ENCODE results near the gene CYB5R4. TPM values are rescaled to one million over a fixed set of nuclear protein-coding genes. Genes with fewer than 3 reads are reported as not detected.
"Not testable (repeated sequence)": the region's sequence is repeated elsewhere in the genome, so short reads cannot be mapped to it uniquely, and the experiment has no call there.

Gene CYB5R4
- total RNA-seq, 2 donors from 2014 or later = 25.8 to 42.1 TPM

GRCh38 chr6:83946201-83946833 lies 86.8 kb downstream of the CYB5R4 start:
- not testable (repeated sequence) for ATAC-seq; H3K27ac Mint-ChIP-seq; DNase-seq (ENCODE audit: low spot score in 2 of 2)
- peaks cover 39 to 53% of the 10 kb centered on the region in 2 donors for H3K36me3 Mint-ChIP-seq
- peaks cover 26 to 32% of the 10 kb centered on the region in 2 donors for H3K9me3 Mint-ChIP-seq

GRCh38 chr6:83947983-83948382 lies 88.5 kb downstream of the CYB5R4 start:
- Mint-ChIP-seq H3K36me3 (peaks cover 38 to 41% of the 10 kb centered on the region in 2 donors), H3K9me3 (peaks cover 26 to 32% of the 10 kb centered on the region in 2 donors)
- not testable (repeated sequence) for ATAC-seq; H3K27ac Mint-ChIP-seq; DNase-seq (ENCODE audit: low spot score in 2 of 2)

GRCh38 chr6:83948851-83949250 lies 89.4 kb downstream of the CYB5R4 start:
- peaks cover 30 to 32% of the 10 kb centered on the region in 2 donors for H3K36me3 Mint-ChIP-seq
- no peak for ATAC-seq
- DNase-seq (ENCODE audit: low spot score in 2 of 2) = no peak
- H3K27ac Mint-ChIP-seq = no peak overlapping the region
- peaks cover 19 to 27% of the 10 kb centered on the region in 2 donors for H3K9me3 Mint-ChIP-seq

- Mint-ChIP-seq H3K36me3 (peaks cover 26 to 27% of the 10 kb centered on the region in 2 donors), H3K9me3 (peaks cover 4 to 14% of the 10 kb centered on the region in 2 donors)
- H3K27ac Mint-ChIP-seq; ATAC-seq; DNase-seq (ENCODE audit: low spot score in 2 of 2): not testable (repeated sequence)
Measured at GRCh38 chr6:83951423-83951822, 91.9 kb downstream of the CYB5R4 start.

GRCh38 chr6:83952830-83953229 lies 93.3 kb downstream of the CYB5R4 start:
- DNase-seq (ENCODE audit: low spot score in 2 of 2) (no peak), ATAC-seq (no peak)
- peaks cover 17 to 28% of the 10 kb centered on the region in 2 donors for H3K36me3 Mint-ChIP-seq
- H3K9me3 Mint-ChIP-seq = peaks cover 4 to 5% of the 10 kb centered on the region in 2 donors
- H3K27ac Mint-ChIP-seq = no peak overlapping the region

- Mint-ChIP-seq H3K9me3 (peaks cover 0 to 5% of the 10 kb centered on the region in 2 donors), H3K36me3 (peaks cover 22 to 25% of the 10 kb centered on the region in 2 donors), H3K27ac (no peak overlapping the region)
- DNase-seq (ENCODE audit: low spot score in 2 of 2) (no peak), ATAC-seq (no peak)
Measured at GRCh38 chr6:83954371-83954770, 94.9 kb downstream of the CYB5R4 start.

- Mint-ChIP-seq H3K27ac (no peak overlapping the region), H3K36me3 (peaks cover 41 to 47% of the 10 kb centered on the region in 2 donors), H3K9me3 (peaks cover 9 to 10% of the 10 kb centered on the region in 2 donors)
- ATAC-seq (no peak), DNase-seq (ENCODE audit: low spot score in 2 of 2) (no peak)
Measured at GRCh38 chr6:83958241-83958685, 98.8 kb downstream of the CYB5R4 start.

GRCh38 chr6:83960664-83961063 lies 101.2 kb downstream of the CYB5R4 start:
- H3K36me3 Mint-ChIP-seq = peaks cover 60 to 65% of the 10 kb centered on the region in 2 donors
- H3K9me3 Mint-ChIP-seq = peaks cover 22 to 23% of the 10 kb centered on the region in 2 donors
- ATAC-seq (no peak), DNase-seq (ENCODE audit: low spot score in 2 of 2) (no peak)
- H3K27ac Mint-ChIP-seq = no peak overlapping the region

GRCh38 chr6:83962582-83962981 lies 103.1 kb downstream of the CYB5R4 start:
- DNase-seq (ENCODE audit: low spot score in 2 of 2) (no peak), ATAC-seq (no peak)
- no peak overlapping the region for H3K27ac Mint-ChIP-seq
- H3K36me3 Mint-ChIP-seq = peaks cover 56 to 59% of the 10 kb centered on the region in 2 donors
- peaks cover 27 to 28% of the 10 kb centered on the region in 2 donors for H3K9me3 Mint-ChIP-seq

- Mint-ChIP-seq H3K36me3 (peaks cover 48 to 52% of the 10 kb centered on the region in 2 donors), H3K9me3 (peaks cover 32 to 39% of the 10 kb centered on the region in 2 donors), H3K27ac (no peak overlapping the region)
- ATAC-seq = no peak
- DNase-seq (ENCODE audit: low spot score in 2 of 2) = no peak
Measured at GRCh38 chr6:83966539-83966938, 107.0 kb downstream of the CYB5R4 start.

- ATAC-seq (no peak), DNase-seq (ENCODE audit: low spot score in 2 of 2) (no peak)
- peaks cover 9 to 12% of the 10 kb centered on the region in 2 donors for H3K36me3 Mint-ChIP-seq
- H3K9me3 Mint-ChIP-seq = peaks cover 17 to 20% of the 10 kb centered on the region in 2 donors
- no peak overlapping the region for H3K27ac Mint-ChIP-seq
Measured at GRCh38 chr6:83970582-83970981, 111.1 kb downstream of the CYB5R4 start.

GRCh38 chr6:83974409-83975050 lies 115.0 kb downstream of the CYB5R4 start:
- Mint-ChIP-seq H3K27ac (no peak overlapping the region), H3K9me3 (peaks cover 3 to 5% of the 10 kb centered on the region in 2 donors), H3K36me3 (peaks cover under 1 to 7% of the 10 kb centered on the region in 2 donors)
- DNase-seq (ENCODE audit: low spot score in 2 of 2) (no peak), ATAC-seq (no peak)

GRCh38 chr6:83976037-83976755 lies 116.7 kb downstream of the CYB5R4 start:
- no peak overlapping the region for H3K27ac Mint-ChIP-seq
- H3K36me3 Mint-ChIP-seq = peaks cover under 1 to 5% of the 10 kb centered on the region in 2 donors
- DNase-seq (ENCODE audit: low spot score in 2 of 2) = no peak
- H3K9me3 Mint-ChIP-seq = peaks cover 0 to 5% of the 10 kb centered on the region in 2 donors
- no peak for ATAC-seq

- Mint-ChIP-seq H3K36me3 (peaks cover 0 to 5% of the 10 kb centered on the region in 2 donors), H3K27ac (no peak overlapping the region), H3K9me3 (peaks cover 0 to 5% of the 10 kb centered on the region in 2 donors)
- DNase-seq (ENCODE audit: low spot score in 2 of 2) (no peak), ATAC-seq (no peak)
Measured at GRCh38 chr6:83976871-83977270, 117.4 kb downstream of the CYB5R4 start.

GRCh38 chr6:83978324-83978734 lies 118.8 kb downstream of the CYB5R4 start:
- ATAC-seq = no peak
- Mint-ChIP-seq H3K36me3 (peaks cover 0 to 5% of the 10 kb centered on the region in 2 donors), H3K9me3 (no peaks in the 10 kb centered on the region)

GRCh38 chr6:83978997-83979396 lies 119.5 kb downstream of the CYB5R4 start:
- Mint-ChIP-seq H3K27ac (no peak overlapping the region), H3K36me3 (peaks cover 0 to 5% of the 10 kb centered on the region in 2 donors), H3K9me3 (no peaks in the 10 kb centered on the region)
- ATAC-seq = no peak
- DNase-seq (ENCODE audit: low spot score in 2 of 2) = no peak

More at GRCh38 chr6:83978324-83978734, 118.8 kb downstream of the CYB5R4 start:
- no peak for DNase-seq (ENCODE audit: low spot score in 2 of 2)
- H3K27ac Mint-ChIP-seq = no peak overlapping the region

- ATAC-seq = no peak
- no peak overlapping the region for H3K27ac Mint-ChIP-seq
- no peaks in the 10 kb centered on the region for H3K9me3 Mint-ChIP-seq
- H3K36me3 Mint-ChIP-seq = peaks cover 0 to 5% of the 10 kb centered on the region in 2 donors
- DNase-seq (ENCODE audit: low spot score in 2 of 2) = no peak
Measured at GRCh38 chr6:83984411-83984810, 124.9 kb downstream of the CYB5R4 start.

All from activated naive CD4-positive, alpha-beta T cell treated with anti-CD3 and anti-CD28 coated beads, Interleukin-2, amount 50 U/mL, for 72 hours (primary cell).